Measurements from ENCODE around the gene GALNT2. TPM values are rescaled to one million over a fixed set of nuclear protein-coding genes. Genes with fewer than 3 reads are reported as not detected.

Gene GALNT2
- total RNA-seq, 2 donors from 2014 or later, result 56.8 to 63.2 TPM

GRCh38 chr1:230169454-230170152, 102.6 kb downstream of the GALNT2 start:
- ATAC-seq (no peak), DNase-seq (no peak)
- intact Hi-C loops (cut with DNase I, micrococcal nuclease), result no loop called here

- no peak for DNase-seq
- intact Hi-C loops (cut with DNase I, micrococcal nuclease), result no loop called here
- no peak for ATAC-seq
Observed at GRCh38 chr1:230170153-230170547, 103.1 kb downstream of the GALNT2 start.

DNA sequence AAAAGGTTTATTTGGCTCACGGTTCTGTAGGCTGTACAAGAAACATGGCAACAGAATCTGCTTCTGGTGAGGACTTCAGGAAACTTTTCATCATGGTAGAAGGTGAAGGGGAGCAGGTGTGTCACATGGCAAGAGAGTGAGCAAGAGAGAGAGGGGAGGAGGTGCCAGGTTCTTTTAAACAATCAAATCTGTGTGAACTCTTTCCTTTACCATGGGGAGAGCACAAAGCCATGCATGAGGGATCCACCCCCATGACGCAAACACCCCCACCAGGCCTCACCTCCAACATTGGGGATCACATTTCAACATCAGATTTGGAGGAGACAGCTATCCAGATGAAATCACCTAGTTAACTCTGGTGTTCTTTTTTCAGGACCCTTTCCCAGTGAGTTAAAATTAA, 103.6 kb downstream of the GALNT2 start:
- intact Hi-C loops (cut with DNase I, micrococcal nuclease), result no loop called here
- ATAC-seq (no peak), DNase-seq (no peak)

GRCh38 chr1:230171356-230172015, 104.4 kb downstream of the GALNT2 start:
- intact Hi-C loops (cut with DNase I, micrococcal nuclease), result no loop called here
- DNase-seq (no peak), ATAC-seq (no peak)

GRCh38 chr1:230172016-230172537, 105.0 kb downstream of the GALNT2 start:
- intact Hi-C loops (cut with DNase I, micrococcal nuclease), result no loop called here
- no peak for ATAC-seq
- no peak for DNase-seq

- ATAC-seq, result no peak
- no peak for DNase-seq
- intact Hi-C loops (cut with DNase I, micrococcal nuclease), result no loop called here
Observed at GRCh38 chr1:230173187-230173975, 106.3 kb downstream of the GALNT2 start.

DNA sequence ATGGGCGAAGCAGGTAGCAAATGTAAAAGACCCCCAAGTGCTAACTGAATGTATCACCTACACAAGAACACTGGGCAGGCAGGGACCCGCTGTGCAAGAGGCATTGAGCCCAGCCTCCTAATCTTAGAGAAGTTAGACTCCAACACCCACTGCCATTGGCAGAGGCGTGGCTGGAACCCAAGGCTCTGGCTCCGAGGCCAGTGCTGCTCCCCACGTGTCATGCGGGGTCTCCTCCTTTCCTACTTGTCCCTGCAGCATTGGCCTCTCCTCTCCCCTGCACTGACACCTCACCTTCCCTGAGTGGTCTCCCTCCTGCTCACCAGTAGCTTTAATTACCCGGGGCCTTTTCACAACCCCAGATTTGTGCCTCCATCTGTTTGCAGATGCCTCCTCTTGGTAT, 107.0 kb downstream of the GALNT2 start:
- intact Hi-C loops (cut with DNase I, micrococcal nuclease), result no loop called here
- ATAC-seq (no peak), DNase-seq (no peak)

GRCh38 chr1:230174471-230175162, 107.6 kb downstream of the GALNT2 start:
- DNase-seq, result no peak
- no peak for ATAC-seq
- intact Hi-C loops (cut with DNase I, micrococcal nuclease), result no loop called here

DNA sequence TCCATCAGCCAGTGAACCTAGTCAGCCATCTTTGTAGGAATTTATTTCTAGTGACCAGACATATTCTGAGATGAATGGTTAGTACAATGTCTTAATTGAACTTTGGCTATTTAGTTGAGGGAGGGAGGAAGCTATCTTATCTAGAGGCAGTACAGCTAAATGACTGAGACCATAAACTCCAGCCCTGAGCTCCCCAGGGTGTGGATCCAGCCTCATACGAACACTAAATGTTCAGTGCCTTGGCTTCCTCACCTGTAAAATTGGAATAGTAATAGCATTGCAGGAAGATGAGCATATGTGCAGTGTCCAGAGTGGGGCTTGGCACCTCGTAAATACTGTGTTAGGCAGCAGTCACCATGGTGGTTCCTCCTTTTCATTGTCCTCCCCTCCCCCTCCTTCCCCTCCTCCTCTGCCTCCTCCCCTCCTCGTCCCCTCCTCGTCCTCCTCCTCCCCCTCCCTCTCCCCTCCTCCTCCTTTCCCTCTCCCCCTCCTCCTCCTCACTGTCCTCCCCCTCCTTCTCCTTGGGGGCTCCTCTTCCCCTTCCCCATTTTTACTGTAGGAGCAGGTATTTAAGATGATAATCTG, 108.2 kb downstream of the GALNT2 start:
- DNase-seq (peak in 1 of 2 donors; percentile 57), ATAC-seq (peak; percentile 98)
- intact Hi-C loops (cut with DNase I, micrococcal nuclease), result no loop called here

DNA sequence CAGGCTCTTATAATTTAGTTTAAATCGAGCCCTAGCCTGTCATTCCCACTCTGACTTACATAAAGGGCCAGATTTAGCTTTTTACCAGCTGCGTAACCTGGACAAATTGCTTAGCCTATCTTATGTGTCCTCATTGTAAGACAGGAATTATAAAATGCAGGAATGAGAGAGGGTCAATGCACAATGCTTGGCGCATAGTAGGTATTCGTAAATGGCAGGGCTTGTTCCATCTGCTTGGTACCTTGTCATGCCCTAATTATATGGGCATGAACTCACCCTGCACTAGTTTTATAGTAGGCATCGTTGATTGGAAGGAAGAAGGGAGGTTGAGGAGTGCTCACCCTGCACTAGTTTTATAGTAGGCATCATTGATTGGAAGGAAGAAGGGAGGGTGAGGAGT, 108.8 kb downstream of the GALNT2 start:
- intact Hi-C loops (cut with DNase I, micrococcal nuclease), result no loop called here
- no peak for DNase-seq
- no peak for ATAC-seq

DNA sequence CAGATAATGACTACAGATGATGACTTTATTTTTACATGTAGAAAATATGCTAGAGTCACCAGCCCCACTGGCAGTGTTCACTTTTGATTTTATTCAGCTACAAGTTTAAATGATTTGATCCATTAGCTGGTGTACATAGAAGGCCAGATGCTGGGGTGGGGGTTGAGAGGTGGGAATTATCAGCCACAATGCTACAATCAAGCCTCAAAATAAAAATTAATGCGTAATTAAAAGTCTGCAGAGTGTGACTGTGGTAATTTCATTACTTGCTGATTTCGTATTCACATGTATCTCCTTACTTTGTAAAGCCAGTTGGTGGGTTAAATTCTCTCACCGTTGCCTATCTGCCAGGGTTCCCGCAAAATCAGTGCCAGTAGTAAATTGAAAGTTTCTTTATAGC, 109.3 kb downstream of the GALNT2 start:
- DNase-seq (no peak), ATAC-seq (no peak)
- intact Hi-C loops (cut with DNase I, micrococcal nuclease), result no loop called here

- no peak for DNase-seq
- intact Hi-C loops (cut with DNase I, micrococcal nuclease), result no loop called here
- ATAC-seq, result no peak
Observed at GRCh38 chr1:230176871-230177411, 109.9 kb downstream of the GALNT2 start.

GRCh38 chr1:230179249-230179648, 112.2 kb downstream of the GALNT2 start:
- DNase-seq (no peak), ATAC-seq (no peak)
- intact Hi-C loops (cut with DNase I, micrococcal nuclease), result no loop called here

DNA sequence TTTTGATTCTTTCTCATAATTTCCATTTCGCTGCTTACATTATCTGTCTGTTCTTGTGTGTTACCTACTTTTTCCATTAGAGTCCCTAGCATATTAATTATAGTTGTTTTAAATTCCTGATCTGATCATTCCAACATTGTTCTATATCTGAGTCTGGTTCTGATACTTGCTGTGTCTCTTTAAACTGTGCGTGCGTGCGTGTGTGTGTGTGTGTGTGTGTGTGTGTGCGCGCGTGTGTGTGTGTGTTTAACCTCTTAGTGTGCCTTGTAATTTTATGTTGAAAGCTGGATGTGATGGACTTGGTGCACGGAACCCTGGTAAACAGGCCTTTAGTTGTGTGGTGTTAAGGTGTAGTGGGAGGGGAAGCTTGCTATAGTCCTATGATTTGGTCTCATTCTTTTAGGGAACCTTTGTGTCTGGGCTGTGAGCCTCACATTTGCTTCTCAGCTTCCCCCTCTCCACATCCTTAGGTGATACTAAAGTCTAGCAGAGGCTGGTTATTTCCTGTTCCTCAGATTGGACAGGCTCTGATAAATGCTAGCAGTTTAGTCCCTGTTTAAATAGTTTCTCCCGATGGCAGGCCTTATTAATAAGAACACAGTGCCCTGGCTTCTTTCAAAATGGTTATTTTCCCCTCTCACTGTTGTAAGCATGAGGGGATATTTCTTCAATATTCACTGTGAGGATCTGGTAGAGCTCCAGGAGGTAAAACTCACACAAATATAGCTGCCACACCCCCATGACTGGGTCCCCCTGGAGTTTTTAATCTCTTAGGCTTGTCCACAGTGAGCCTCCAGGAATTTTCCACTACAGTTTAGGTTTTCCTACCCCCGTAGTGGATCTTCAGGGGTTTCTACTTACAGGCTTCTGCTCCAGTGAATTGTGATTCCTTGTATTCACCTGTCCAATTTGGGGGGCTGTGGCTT, 118.3 kb downstream of the GALNT2 start:
- ATAC-seq (peak; percentile 70), DNase-seq (peak in 1 of 2 donors; percentile 46)
- intact Hi-C loops (cut with DNase I, micrococcal nuclease), result no loop called here

GRCh38 chr1:230186003-230186863, 119.2 kb downstream of the GALNT2 start:
- peak; percentile 69 to 92 for DNase-seq
- ATAC-seq, result peak; percentile 95
- intact Hi-C loops (cut with DNase I, micrococcal nuclease), result no loop called here

DNA sequence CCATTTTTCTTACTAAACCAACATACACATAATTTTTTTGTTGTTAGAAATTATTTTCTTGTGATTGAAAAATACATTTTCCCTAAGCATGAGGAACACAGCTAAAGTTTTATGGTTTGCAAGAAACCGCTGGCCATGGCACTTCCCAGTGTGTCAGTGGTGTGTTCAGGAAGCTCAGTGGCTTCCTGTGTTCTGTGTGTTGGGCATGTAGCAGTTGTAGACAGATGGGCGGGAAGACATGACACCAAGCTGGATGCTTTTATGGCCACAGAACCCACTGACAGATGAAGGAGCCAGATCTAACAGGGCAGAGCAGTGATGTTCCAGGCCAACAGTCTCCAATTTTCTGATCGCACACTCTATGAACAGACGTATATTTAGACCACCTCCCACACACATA, 119.8 kb downstream of the GALNT2 start:
- DNase-seq, result no peak
- ATAC-seq, result peak; percentile 13
- intact Hi-C loops (cut with DNase I, micrococcal nuclease), result no loop called here

DNA sequence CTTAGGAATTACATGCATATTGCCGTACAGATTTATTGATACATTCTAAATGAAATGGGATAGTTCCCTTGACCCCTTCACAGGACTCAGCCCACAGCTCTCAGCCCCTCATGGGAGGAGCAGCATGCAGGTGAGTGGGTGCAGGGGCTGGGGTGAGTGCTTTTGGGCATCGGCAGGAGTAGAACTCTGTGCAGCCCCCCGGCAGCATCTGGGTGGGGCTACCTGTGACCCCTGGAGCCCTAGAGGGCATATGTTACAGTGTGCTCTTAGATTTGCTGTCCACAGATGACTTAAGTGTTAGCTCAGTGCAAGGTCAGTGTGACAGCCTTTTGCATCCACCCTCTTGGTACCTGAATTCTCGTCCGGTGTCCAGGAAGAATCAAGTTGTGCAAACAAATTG, 120.3 kb downstream of the GALNT2 start:
- DNase-seq, result no peak
- ATAC-seq, result no peak
- intact Hi-C loops (cut with DNase I, micrococcal nuclease), result no loop called here

All from left colon (tissue), 2 donors.